Natural killer cell (primary cell): Measurements from ENCODE around the gene EXOG. TPM values are rescaled to one million over a fixed set of nuclear protein-coding genes. Genes with fewer than 3 reads are reported as not detected.

ENCODE experiments used
- ATAC-seq, 3 donors: fragments of 150-1000 bp in 2 of 3; fragments of 200-7000 bp in 1 of 3; cut with Tn5 transposase; 1 replicate in 1 of 3; 2 replicates in 2 of 3; pipeline ENCODE4 v1.10.0; 2021; ENCODE audit warnings: mild to moderate bottlenecking in 2 of 3, moderate library complexity in 2 of 3
- DNase-seq, 2 donors: peaks; one replicate each; pipeline versions ENCODE4 v3.0.0 to v3.0.0-alpha.2; 2013 to 2021; ENCODE audit warnings: mixed read lengths in 1 of 2
- H3K27ac ChIP-seq: one replicate; pipeline ENCODE4 v1.5.1; 2013; ENCODE audit warnings: mild to moderate bottlenecking, low read length
- H3K27me3 ChIP-seq: one replicate; pipeline ENCODE4 v1.6.1; 2013; ENCODE audit warnings: low read length; ENCODE audit not compliant: control insufficient read depth, insufficient read depth
- H3K36me3 ChIP-seq: one replicate; pipeline ENCODE4 v1.6.1; 2013; ENCODE audit warnings: low read length; ENCODE audit not compliant: control insufficient read depth, insufficient read depth
- H3K4me1 ChIP-seq: one replicate; pipeline ENCODE4 v1.6.1; 2013; ENCODE audit warnings: low read length; ENCODE audit not compliant: control insufficient read depth, insufficient read depth
- H3K4me3 ChIP-seq: one replicate; pipeline ENCODE4 v1.5.1; 2013; ENCODE audit warnings: low read length
- H3K9me3 ChIP-seq: one replicate; pipeline ENCODE4 v1.6.1; 2013; ENCODE audit warnings: low read length; ENCODE audit not compliant: control insufficient read depth, insufficient read depth
- H3K27ac Mint-ChIP-seq, 2 donors: one replicate each; pipeline ENCODE4 v1.8.0; 2022; ENCODE audit warnings: mild to moderate bottlenecking in 2 of 2, mixed read lengths in 2 of 2, moderate library complexity in 1 of 2
- H3K27me3 Mint-ChIP-seq, 2 donors: one replicate each; pipeline ENCODE4 v1.8.0; 2022; ENCODE audit warnings: low read depth in 2 of 2, mixed read lengths in 2 of 2
- H3K36me3 Mint-ChIP-seq: one replicate; pipeline ENCODE4 v1.8.0; 2022; ENCODE audit warnings: mixed read lengths
- H3K4me1 Mint-ChIP-seq, 2 donors: one replicate each; pipeline ENCODE4 v1.8.0; 2022; ENCODE audit warnings: mixed read lengths in 2 of 2
- H3K4me3 Mint-ChIP-seq: one replicate; pipeline ENCODE4 v1.8.0; 2022; ENCODE audit warnings: mild to moderate bottlenecking, moderate library complexity, mixed read lengths
- H3K9me3 Mint-ChIP-seq, 2 donors: one replicate each; pipeline ENCODE4 v1.8.0; 2022; ENCODE audit warnings: mixed read lengths in 2 of 2
- CTCF ChIP-seq: fragments of 200-600 bp; IDR thresholded peaks from one replicate; pipeline ENCODE4 v1.8.0; 2022; ENCODE audit warnings: antibody characterized with exemption
- WGBS: methylation state at CpG from one replicate; pipeline ENCODE4 v1.1.7; 2013; ENCODE audit warnings: missing lambda C conversion rate; ENCODE audit not compliant: insufficient coverage; 5-methylcytosine and 5-hydroxymethylcytosine counted together
- intact Hi-C: fragments of 100-400 bp; cut with micrococcal nuclease; formaldehyde crosslinking; loops from one replicate; pipeline ENCODE4 v1.14.2; 2022
- total RNA-seq, 4 donors: library from RNA; stranded (reverse); fragments of 120-200 nt in 1 of 4; gene quantifications; one replicate each; pipeline versions ENCODE4 v1.2.3 to v1.2.4, GENCODE V29; 2013 to 2022

EXOG gene
- total RNA-seq, 3 donors from 2014 or later (not counting 1 experiment from before 2014, with no cell fraction given) = 27.3 to 34.5 (median 30.5) TPM

DNA sequence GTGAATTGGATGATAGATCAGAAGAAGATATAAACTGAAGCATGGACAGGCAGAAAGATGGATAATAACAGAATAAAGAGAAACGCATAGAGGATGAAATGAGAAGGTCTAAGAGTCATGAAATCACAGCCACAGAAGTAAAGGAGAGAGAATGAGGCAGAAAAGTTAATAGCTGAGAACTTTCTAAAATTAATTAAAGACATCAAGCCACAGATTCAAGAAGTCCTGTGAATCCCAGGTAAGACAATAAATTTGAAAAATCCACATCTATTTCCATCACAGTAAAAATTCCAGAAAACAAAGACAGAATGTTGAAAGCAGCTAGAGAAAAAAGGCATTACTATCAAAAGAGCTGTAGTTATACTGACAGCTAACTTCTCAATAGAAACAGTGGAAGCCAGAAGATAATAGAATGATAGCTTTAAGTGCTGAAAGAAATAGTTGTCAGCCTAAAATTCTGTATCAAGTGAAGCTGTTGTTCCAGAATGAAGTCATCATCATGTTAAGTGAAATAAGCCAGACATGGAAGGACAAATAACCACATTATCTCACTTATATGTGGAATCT, 30.5 kb upstream of the EXOG start:
- Mint-ChIP-seq H3K9me3 (peaks cover 2 to 13% of the 10 kb centered on the region in 2 donors), H3K27me3 (no peaks in the 10 kb centered on the region), H3K4me3 (no peak overlapping the region), H3K36me3 (peaks cover 15% of the 10 kb centered on the region), H3K27ac (no peak overlapping the region), H3K4me1 (no peaks in the 10 kb centered on the region)
- Histone ChIP-seq H3K4me3 (no peak overlapping the region), H3K27ac (no peak overlapping the region), H3K36me3 (no peaks in the 10 kb centered on the region), H3K4me1 (no peaks in the 10 kb centered on the region), H3K9me3 (no peaks in the 10 kb centered on the region), H3K27me3 (no peaks in the 10 kb centered on the region)
- intact Hi-C loops = no loop called here
- TF ChIP-seq CTCF = no peak
- WGBS = 100% methylated on average over 1 of the region's 1 CpG
- ATAC-seq = no peak
- no peak for DNase-seq

DNA sequence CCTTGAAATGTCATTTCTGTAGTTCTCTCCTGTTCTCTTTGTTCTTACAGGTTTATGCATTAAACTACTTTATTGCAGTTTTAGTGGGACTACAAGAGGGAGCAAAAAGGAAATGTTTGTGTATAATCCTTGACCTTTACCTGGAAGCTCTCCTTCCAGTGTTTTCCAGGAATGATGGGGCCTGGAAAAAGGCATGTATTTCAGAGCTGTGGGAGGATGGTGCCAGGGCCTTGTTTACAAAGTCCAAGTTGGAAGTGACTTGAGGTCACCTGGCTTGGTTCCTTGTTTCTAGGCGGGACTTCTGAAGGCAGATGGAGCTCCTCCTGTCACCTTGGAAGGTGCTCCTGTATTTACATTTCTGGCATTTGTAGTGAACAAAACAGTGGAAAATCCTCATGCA, 27.4 kb upstream of the EXOG start:
- Mint-ChIP-seq H3K9me3 (peaks cover 2 to 13% of the 10 kb centered on the region in 2 donors), H3K27me3 (no peaks in the 10 kb centered on the region), H3K27ac (no peak overlapping the region), H3K4me3 (no peak overlapping the region), H3K4me1 (peaks cover 4 to 5% of the 10 kb centered on the region in 2 donors), H3K36me3 (peaks cover 15% of the 10 kb centered on the region)
- ATAC-seq (no peak), DNase-seq (no peak)
- no peaks in the 10 kb centered on the region for H3K4me1 ChIP-seq
- no peak overlapping the region for H3K27ac ChIP-seq
- WGBS = 100% methylated on average over 1 of the region's 1 CpG
- no peaks in the 10 kb centered on the region for H3K9me3 ChIP-seq
- intact Hi-C loops = no loop called here
- H3K27me3 ChIP-seq = no peaks in the 10 kb centered on the region
- TF ChIP-seq CTCF = no peak
- H3K4me3 ChIP-seq = no peak overlapping the region
- no peaks in the 10 kb centered on the region for H3K36me3 ChIP-seq

- no peak for TF ChIP-seq CTCF
- no peaks in the 10 kb centered on the region for H3K27me3 ChIP-seq
- WGBS = 87% methylated on average over 1 of the region's 1 CpG
- H3K27ac Mint-ChIP-seq = no peak overlapping the region
- no peaks in the 10 kb centered on the region for H3K9me3 ChIP-seq
- H3K4me1 ChIP-seq = no peaks in the 10 kb centered on the region
- intact Hi-C loops = no loop called here
- no peak overlapping the region for H3K4me3 ChIP-seq
- H3K27ac ChIP-seq = no peak overlapping the region
- H3K27me3 Mint-ChIP-seq = no peaks in the 10 kb centered on the region
- ATAC-seq (no peak), DNase-seq (no peak)
- H3K4me1 Mint-ChIP-seq = peaks cover 8 to 10% of the 10 kb centered on the region in 2 donors
- peaks cover 15% of the 10 kb centered on the region for H3K36me3 Mint-ChIP-seq
- H3K36me3 ChIP-seq = no peaks in the 10 kb centered on the region
- H3K9me3 Mint-ChIP-seq = peaks cover 2 to 13% of the 10 kb centered on the region in 2 donors
- no peak overlapping the region for H3K4me3 Mint-ChIP-seq
These were observed 26.3 kb upstream of the EXOG start for GRCh38 chr3:38469852-38470251.

GRCh38 chr3:38471260-38471857, 24.8 kb upstream of the EXOG start:
- 89% methylated on average over 3 of the region's 3 CpGs for WGBS
- H3K4me3 Mint-ChIP-seq = no peak overlapping the region
- TF ChIP-seq CTCF = no peak

More at GRCh38 chr3:38471260-38471857, 24.8 kb upstream of the EXOG start:
- Mint-ChIP-seq H3K27ac (no peak overlapping the region), H3K36me3 (peaks cover 15% of the 10 kb centered on the region), H3K4me1 (peaks cover 8 to 10% of the 10 kb centered on the region in 2 donors), H3K9me3 (peaks cover 2 to 13% of the 10 kb centered on the region in 2 donors), H3K27me3 (no peaks in the 10 kb centered on the region)
- intact Hi-C loops = no loop called here
- DNase-seq = no peak
- Histone ChIP-seq H3K27me3 (no peaks in the 10 kb centered on the region), H3K9me3 (no peaks in the 10 kb centered on the region), H3K4me1 (no peaks in the 10 kb centered on the region), H3K4me3 (no peak overlapping the region), H3K36me3 (no peaks in the 10 kb centered on the region), H3K27ac (no peak overlapping the region)
- ATAC-seq = no peak
